GM19467 (cell line): ENCODE data around the gene PSMC3.
A peak's percentile ranks its signal among the peaks of the same experiment; 100 is the strongest.

Experiments
- ATAC-seq: cut with Tn5 transposase; IDR thresholded peaks from one replicate; pipeline ENCODE4 v1.9.1; 2021; ENCODE audit warnings: mild to moderate bottlenecking, moderate library complexity; ENCODE audit not compliant: unreplicated experiment

Gene PSMC3

DNA sequence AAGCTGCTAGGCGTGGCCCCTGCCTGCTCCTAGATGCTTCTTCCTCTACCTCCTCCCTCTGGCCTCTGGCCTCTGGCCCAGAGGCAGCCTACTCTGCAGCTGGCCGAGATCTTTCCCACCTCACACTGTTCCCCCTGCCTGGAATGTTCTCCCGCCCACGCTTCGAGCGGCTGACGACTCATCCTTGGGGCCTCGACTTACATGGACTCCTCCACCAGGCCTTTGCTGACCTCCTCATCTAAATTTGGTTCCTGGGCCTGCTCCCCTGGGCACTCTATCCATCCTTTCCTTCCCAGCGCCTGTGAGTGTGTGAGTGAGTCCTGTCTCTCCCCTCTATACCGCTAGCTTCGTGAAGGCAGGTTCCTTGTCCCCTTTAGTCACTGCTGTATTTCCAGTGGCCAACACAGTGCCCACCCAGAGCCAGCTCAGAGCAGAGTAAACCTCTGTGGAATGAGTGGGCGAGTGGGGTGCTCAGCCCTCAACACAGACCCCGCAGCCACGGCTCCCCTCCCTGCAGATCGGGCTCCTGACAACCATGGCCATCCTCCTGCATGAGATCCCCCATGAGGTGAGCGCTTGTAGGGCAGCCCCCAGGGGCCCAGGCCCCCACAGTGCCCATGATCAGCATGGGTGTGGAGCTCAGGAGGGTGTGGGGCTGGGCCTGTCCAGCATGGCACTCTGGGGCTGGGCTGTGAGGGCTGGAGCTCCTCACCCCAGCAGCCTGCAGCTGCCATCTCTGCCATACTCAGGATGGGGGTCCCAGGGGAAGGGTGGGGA lies 12.1 kb downstream of the PSMC3 start:
- ATAC-seq, result no peak

DNA sequence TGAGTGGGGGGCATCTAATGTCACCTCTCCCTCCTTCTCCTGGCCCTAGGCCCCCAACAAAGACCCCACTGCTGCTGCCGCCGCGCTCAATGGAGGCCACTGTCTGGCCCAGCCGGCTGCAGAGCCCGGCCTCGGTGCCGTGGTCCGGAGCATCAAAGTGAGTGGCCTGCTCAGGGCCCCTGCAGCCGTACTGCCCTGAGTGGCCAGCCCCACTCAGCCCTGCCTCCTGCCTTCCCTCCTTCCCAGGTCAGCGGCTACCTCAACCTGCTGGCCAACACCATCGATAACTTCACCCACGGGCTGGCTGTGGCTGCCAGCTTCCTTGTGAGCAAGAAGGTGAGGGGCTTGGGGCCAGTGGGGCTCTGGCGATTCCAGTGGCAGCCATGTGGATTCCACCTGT lies 12.9 kb downstream of the PSMC3 start:
- ATAC-seq, result no peak

DNA sequence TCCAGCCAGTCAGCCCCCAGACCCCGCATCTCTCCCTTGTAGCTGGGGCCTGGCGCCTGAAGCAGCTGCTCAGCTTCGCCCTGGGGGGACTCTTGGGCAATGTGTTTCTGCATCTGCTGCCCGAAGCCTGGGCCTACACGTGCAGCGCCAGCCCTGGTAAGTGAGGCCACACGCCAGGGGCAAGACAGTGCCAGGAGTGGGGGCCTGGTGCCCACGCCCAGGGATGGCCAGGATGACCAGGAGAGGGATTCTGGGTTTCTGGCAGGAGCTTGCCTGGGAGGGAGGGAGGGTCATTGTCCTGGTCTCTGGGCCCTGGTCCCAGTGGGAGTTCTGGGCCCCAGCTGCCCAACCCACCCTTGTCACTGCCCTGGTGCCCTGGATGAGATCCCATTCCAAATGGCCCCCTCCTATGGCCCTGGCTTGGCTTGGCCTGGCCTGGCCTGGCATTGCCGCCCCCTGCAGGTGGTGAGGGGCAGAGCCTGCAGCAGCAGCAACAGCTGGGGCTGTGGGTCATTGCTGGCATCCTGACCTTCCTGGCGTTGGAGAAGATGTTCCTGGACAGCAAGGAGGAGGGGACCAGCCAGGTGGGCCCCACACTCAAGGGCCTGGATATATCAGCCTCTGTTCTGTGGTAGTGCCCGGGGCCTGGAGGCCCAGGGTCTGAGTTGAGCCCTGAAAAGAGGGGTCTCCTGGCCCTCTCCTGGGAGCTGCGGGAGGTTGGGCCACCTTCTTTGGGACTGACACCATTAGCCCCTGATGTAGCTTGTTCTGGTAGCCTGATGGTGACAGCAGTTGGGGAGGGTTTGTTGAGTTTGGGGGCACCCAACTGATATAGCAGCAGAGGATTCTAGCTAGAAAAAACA lies 14.1 kb downstream of the PSMC3 start:
- no peak for ATAC-seq

- ATAC-seq, result no peak
Observed at GRCh38 chr11:47410370-47411264, 15.6 kb downstream of the PSMC3 start.

DNA sequence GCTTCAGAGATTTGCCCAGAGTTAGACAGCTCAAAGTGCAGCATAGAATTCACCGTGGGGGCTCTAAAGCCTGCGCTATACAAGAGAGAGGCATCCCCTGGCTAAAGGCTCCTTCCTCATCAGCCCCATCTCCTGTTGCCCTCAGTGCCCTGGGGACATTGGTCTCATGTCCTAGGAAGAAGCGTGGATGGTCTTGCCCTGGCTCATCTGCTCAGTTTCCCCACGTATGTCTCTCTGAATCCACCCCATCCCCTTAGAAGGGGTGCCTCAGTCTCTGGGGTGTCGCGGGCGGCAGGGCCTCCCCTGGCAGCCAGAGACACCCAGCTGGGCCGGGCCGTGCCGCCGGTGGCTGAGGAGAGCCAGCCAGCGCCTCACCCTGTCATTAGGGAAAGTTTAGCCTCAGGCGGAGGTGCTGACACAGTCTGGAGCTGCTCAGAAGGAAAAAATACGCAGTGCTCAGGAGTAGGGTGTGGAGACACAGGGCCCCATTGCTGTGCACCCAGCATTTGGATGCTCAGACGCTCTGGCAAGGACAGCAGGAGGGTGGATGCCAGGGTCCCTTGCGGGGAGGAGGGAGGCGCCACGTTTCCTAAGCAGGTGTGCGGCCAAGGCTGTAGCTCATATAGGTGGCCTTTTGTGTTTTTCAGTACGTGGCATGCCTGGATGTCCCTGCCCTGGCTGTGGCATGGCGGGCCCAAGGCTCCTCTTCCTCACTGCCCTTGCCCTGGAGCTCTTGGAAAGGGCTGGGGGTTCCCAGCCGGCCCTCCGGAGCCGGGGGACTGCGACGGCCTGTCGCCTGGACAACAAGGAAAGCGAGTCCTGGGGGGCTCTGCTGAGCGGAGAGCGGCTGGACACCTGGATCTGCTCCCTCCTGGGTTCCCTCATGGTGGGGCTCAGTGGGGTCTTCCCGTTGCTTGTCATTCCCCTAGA lies 16.5 kb downstream of the PSMC3 start:
- ATAC-seq, result no peak

DNA sequence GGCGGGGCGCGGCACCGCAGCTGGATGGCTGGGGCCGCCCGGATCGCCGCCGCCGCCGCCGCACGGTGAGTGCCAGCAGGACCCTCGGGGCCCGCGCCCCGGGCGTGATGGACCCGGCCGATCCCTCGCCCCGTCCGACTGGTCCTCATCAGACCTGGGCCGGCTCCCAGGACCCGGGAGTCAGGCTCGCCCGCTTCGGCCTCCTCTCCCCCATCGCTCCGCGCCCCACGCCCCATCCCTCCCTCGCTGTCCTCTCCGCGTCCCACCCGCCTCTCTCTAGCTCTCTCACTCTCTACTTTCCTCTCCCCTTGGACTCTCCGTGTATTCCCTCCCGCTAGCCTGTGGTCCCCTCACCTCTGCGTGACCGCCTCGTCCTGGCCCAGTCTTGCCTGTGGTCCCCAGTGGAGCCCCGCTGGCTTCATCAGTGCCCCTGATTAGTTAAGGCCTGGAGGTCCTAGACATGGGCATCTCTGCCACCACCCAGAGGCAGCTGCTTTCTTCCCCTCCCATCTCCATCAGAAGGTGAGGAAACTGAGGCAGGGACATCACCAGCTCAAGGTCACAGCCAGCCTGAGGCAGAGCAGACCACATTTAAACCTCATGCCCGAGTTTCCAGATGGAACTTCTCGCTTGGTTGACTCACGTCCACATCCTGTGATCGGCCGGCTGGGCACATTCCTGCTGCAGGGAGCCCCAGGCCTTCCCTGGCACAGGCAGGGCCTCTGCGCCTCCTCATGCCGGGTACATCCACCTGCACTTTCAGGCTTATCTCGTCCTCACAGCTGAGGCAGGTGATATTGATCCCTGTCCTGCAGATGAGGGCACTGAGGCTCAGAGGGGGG lies 17.4 kb downstream of the PSMC3 start:
- ATAC-seq, result no peak

GRCh38 chr11:47407746-47408590 lies 18.3 kb downstream of the PSMC3 start, which contains the start of gene SLC39A13:
SLC39A13 (plus strand) TSS chr11:47408590; CDS start chr11:47410095, 1,505 bp downstream.
- ATAC-seq, result peak; percentile 84

DNA sequence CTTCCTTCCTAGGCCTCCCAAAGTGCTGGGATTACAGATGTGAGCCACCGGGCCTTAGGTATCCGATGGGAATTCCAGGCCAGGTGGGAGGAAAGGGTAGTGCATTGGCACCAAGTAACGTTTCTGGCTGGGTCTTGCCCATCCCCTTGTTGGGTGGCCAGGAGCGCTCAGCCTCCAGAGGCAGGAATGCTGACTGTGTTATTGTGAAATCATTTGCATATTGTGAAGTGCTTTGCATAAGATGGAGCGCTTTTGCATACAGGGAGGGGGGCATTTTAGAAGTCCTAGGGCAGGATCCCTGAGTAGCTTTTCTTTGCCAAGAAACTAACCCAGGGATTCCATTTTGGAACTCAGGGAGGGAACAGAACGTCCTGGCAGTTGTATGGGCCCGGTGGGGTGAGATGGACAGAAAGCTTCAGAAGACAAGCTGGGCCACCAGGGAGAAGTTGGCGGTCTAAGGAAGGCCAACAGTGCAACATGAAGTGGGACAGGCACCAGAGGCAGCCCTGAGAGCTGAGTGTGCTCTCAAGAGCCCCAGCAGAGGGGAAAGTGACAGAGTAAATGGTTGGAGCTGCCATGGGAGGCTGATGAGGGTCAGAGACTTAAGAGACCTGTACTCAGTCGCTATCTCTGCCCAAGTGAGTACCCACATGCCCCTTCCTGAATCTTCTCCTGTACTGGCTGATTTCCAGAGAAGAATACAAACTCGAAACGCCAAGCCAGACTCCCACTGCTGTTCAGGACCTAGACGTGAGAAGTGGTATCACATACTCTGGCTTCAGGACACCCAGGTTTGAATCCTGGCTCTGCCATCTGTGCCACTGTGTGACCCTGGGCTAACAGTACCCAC lies 19.1 kb downstream of the PSMC3 start:
- no peak for ATAC-seq

DNA sequence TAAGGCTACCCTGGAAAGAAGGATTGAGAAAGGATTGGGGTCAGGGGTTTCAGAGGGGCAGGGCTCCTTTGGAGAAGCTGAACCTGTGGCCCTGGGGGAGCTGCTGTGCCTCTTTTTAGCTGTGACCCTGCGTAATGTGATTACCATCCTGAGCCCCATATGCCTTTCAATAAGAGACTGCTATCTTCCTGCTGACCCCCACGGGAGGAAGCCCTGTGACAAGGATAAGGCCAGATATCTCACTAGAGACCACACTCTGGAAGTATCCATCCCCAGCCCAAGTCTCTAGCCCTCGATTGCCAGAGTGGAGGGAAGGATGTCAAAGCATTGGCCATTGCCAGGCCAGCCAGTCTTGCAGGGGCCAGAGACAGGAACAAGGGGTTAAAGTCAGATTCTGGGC lies 22.7 kb downstream of the PSMC3 start:
- ATAC-seq, result no peak

GRCh38 chr11:47403135-47403534 lies 23.1 kb downstream of the PSMC3 start:
- ATAC-seq, result no peak

GRCh38 chr11:47400768-47401279 lies 25.4 kb downstream of the PSMC3 start:
- ATAC-seq, result peak; percentile 69

DNA sequence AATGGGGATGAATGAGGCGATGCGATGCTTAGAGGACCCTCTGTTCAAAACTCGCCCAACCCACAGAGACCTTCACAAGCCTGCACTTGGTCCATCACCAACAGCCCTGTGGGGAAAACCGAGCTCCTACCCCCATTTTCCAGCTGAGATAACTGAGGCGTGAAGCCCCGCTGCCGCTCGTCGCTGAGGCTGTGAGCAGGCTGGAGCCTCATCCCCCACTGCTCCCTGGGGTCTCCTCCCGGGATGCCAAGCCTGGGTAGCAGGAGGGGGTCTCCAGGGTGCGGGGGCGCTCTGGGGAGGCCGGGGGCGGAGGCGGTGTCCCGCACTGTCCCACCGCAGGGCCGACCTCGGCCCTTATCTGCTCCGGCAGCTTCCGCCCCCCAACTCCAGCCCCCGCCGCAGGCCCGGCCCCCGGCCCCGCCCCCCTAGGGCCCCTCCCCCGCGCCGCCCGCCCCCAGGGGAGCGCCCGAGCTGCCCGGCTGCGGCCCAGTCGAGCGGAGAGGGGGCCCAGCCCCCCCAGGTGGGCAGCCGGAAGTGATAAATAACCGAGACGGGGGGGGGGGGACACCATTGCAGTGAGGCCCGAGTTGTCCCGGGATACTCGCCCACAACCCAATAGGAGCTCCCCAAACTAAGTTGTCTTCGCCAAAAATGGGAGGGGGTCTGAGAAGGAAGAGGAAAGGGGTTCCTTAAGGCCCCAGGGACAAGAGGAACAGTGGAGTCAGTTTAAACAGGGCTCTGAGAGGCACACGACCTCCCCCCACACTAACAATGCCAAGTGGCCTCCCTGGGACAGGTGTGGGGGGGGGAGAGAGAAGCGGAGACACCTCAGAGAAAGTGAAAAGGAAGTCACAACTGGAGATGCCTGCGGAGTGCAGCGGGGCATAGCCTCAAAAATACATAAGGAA lies 26.1 kb downstream of the PSMC3 start:
- peak; percentile 39 for ATAC-seq

DNA sequence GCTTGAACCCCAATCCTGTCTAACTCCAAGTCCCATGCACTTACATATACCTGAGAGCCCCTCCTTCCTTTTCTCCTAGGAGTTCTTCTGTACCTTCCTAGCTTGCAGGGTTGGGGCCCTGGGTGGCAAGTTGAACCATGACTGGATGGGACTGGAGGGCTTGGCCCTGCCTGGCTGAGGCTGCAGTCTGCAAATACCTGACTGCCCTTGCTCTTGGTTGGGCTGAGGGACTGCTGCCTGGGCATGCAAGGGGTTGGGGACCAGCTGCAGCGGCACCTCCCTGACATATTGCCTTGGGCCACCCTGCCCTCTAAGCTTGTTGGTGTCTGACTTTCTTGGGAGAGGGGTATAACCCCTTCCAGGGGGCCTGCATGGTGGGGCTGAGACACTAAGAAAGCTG lies 27.7 kb downstream of the PSMC3 start:
- ATAC-seq, result no peak

DNA sequence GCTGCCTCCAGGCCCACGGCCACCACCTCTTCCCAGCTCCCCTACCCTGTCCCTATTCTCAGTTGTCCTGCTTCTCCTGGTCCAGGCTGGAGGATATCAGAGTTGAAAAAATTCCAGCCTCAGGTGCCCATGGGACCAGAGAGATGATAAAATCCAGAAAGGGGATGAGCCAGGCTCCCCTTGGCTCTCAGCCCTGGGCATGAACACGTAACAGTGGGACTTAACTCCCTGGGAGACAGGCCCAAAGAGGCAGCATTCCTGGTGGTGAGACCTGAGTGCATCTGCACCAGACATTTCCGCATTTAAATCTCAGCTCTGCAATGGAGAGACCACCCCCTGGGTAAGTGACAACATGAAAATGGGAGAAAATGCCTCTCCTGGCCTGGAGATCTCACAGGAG lies 28.2 kb downstream of the PSMC3 start:
- no peak for ATAC-seq

DNA sequence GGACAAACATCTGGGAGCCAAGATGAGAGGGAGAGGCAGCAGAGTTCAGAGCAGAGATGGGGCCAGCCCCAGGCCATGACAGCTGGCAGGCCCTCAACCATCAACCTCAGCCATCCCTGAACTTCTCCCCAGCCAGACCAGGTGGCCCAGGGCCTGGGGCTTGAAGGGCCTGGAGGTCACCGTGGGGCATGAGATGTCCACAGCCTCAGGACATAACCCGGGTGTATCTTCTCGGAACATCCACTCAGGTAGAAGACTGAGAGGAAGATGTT lies 30.3 kb downstream of the PSMC3 start:
- ATAC-seq, result no peak
